Bone marrow (tissue), 2 donors: ENCODE data around the gene SIL1.
A peak's percentile ranks its signal among the peaks of the same experiment; 100 is the strongest.
"Not testable (repeated sequence)": the region's sequence is repeated elsewhere in the genome, so short reads cannot be mapped to it uniquely, and the experiment has no call there.

ENCODE experiments used
- DNase-seq, 2 donors: peaks; one replicate each; lab custom pipeline; 2025; lab: John Stamatoyannopoulos, UW

Gene SIL1

GRCh38 chr5:139138809-139139208, 59.4 kb downstream of the SIL1 start:
- DNase-seq: no peak

GRCh38 chr5:139138109-139138508, 60.1 kb downstream of the SIL1 start:
- no peak for DNase-seq

GRCh38 chr5:139137697-139138096, 60.5 kb downstream of the SIL1 start:
- no peak for DNase-seq

GRCh38 chr5:139134906-139135305, 63.3 kb downstream of the SIL1 start:
- no peak for DNase-seq

GRCh38 chr5:139133282-139133681, 64.9 kb downstream of the SIL1 start:
- DNase-seq: no peak

GRCh38 chr5:139132515-139132914, 65.7 kb downstream of the SIL1 start:
- no peak for DNase-seq

- peak in 1 of 2 donors; percentile 15 for DNase-seq
Observed at GRCh38 chr5:139131921-139132432, 66.2 kb downstream of the SIL1 start.

GRCh38 chr5:139131465-139131864, 66.7 kb downstream of the SIL1 start:
- DNase-seq: no peak

- no peak for DNase-seq
Observed at GRCh38 chr5:139131062-139131461, 67.1 kb downstream of the SIL1 start.

- no peak for DNase-seq
Observed at GRCh38 chr5:139130214-139130613, 68.0 kb downstream of the SIL1 start.

- DNase-seq: no peak
Observed at GRCh38 chr5:139126711-139127111, 71.5 kb downstream of the SIL1 start.

- no peak for DNase-seq
Observed at GRCh38 chr5:139125991-139126390, 72.2 kb downstream of the SIL1 start.

GRCh38 chr5:139124774-139125520, 73.2 kb downstream of the SIL1 start:
- DNase-seq: no peak

GRCh38 chr5:139121120-139121519, 77.0 kb downstream of the SIL1 start:
- DNase-seq: no peak

- no peak for DNase-seq
Observed at GRCh38 chr5:139120521-139120920, 77.6 kb downstream of the SIL1 start.

- no peak for DNase-seq
Observed at GRCh38 chr5:139118804-139119203, 79.4 kb downstream of the SIL1 start.

GRCh38 chr5:139117342-139117884, 80.8 kb downstream of the SIL1 start:
- DNase-seq: no peak

- DNase-seq: no peak
Observed at GRCh38 chr5:139116100-139116655, 82.0 kb downstream of the SIL1 start.

- no peak for DNase-seq
Observed at GRCh38 chr5:139113892-139114291, 84.3 kb downstream of the SIL1 start.

- DNase-seq: not testable (repeated sequence)
Observed at GRCh38 chr5:139112362-139112761, 85.8 kb downstream of the SIL1 start.

- no peak for DNase-seq
Observed at GRCh38 chr5:139110526-139111168, 87.5 kb downstream of the SIL1 start.

GRCh38 chr5:139108063-139108824, 89.9 kb downstream of the SIL1 start:
- no peak for DNase-seq
